NAMALWA (cell line): ENCODE results near the gene PSAP.
A peak's percentile ranks its signal among the peaks of the same experiment; 100 is the strongest.

ENCODE experiments used
- DNase-seq: peaks from one replicate; pipeline ENCODE4 v3.0.0-alpha.2; 2015; ENCODE audit warnings: low spot score

The PSAP gene

DNA sequence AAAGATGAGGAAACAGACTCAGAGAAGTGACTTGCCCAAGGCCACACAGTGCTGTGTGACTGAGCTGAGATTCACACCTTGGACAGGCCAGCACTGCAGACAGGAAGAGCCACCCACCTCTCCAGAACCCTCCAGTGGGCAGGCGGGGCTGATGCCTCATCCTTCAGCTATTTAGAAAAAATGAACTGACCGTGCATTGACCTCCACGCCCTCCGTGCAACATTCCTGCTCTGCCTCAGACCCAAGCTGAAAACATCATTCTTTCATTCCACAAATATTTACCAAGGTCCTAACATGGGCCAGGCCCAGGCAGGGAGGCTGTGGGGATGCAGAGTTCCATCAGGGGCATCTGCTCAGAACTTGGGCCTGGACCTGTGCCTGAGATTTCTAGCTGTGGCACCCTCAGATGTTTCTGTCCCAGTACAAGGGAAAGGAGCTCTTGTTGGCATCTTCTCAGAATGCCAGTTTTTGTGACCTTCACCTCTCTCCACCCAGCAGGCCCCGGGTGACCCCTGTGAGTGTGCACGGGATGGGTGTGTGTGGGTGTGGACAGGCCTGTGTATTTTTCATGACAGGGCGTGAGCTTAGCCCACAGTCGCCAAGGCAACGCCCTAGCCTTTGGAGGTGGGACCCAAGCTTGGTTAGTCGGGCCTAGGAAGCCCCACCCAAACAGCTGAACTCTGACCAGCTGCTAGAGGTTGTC lies 84.2 kb downstream of the PSAP start:
- DNase-seq, result peak; percentile 16
